ENCODE data around the gene RNF215. TPM values are rescaled to one million over a fixed set of nuclear protein-coding genes. Genes with fewer than 3 reads are reported as not detected.

RNF215 gene
- total RNA-seq, 1 experiment from 2014 or later: 26.9 TPM

DNA sequence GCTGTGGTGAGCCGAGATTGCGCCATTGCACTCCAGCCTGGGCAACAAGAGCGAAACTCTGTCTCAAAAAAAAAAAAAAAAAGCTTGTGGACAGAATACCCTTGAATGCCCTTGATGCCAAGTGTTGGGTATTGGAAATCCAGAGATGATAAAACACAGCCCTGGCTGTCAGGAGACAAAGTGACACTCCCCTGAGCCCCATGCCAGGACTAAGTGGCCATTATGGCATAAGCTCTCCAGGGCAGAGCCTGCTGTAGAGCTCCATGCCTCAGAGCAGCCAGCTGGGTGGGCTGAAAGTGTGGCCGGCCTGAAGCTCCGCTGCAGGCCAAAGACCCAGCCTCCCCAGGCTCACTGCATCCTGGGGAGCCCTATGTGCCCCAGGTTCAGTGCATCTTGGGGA is 4.9 kb downstream of the RNF215 start:
- H3K36me3 ChIP-seq: no peaks in the 10 kb centered on the region; the same call in 1 of the 2 replicates
- no peaks in the 10 kb centered on the region for H3K27me3 ChIP-seq
- H3K4me3 ChIP-seq: no peak overlapping the region
- DNase-seq: no peak
- H3K9me3 ChIP-seq: no peaks in the 10 kb centered on the region

DNA sequence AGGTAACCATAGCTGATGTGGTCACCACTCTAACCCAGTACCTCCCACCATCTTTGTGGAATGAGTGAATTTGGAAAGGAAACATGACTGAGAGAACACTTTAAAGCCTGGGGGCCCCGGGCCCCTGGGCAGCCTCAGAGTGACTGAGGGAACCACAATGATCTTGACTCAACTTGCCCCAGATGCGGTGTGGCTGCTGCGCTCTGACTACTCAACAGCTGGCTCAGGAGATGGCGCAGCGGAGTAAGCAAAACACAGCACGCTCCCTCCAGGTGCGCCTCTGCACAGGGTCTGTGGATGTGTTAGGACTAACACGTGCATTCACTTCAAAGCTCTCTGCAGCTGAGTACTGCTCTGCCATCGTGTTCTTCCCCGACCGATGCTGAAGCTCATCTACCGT is 5.9 kb downstream of the RNF215 start:
- no peaks in the 10 kb centered on the region for H3K9me3 ChIP-seq
- no peak for DNase-seq
- no peaks in the 10 kb centered on the region for H3K27me3 ChIP-seq
- H3K36me3 ChIP-seq: no peaks in the 10 kb centered on the region; the same call in 1 of the 2 replicates
- H3K4me3 ChIP-seq: no peak overlapping the region

DNA sequence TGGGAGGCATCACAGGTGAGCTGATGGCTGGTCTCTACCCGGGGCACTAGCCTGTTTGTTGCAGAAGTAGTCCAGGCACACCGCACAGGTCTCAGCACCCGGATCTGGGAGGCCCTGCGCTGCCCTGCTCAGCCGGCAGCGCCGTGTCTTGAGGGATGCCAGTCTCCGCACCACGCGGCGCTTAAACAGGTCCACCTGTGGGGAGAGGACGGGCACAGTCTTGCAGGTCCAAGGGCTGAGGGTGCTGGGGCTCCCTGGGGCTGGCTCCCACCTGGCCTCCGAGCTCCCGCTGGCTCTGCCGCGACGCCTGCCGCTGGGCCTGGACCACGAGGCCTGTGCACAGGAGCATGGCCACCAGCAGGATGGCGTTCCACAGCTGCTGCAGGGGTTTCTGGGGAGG is 7.2 kb downstream of the RNF215 start:
- Histone ChIP-seq H3K36me3 (no peaks in the 10 kb centered on the region; the same call in 1 of the 2 replicates), H3K9me3 (no peaks in the 10 kb centered on the region), H3K27me3 (no peaks in the 10 kb centered on the region), H3K4me3 (no peak overlapping the region)
- DNase-seq: no peak

- H3K4me3 ChIP-seq: no peak overlapping the region
- no peaks in the 10 kb centered on the region for H3K9me3 ChIP-seq
- no peaks in the 10 kb centered on the region for H3K36me3 ChIP-seq
- no peaks in the 10 kb centered on the region for H3K27me3 ChIP-seq
- no peak for DNase-seq
Measured at GRCh38 chr22:30375312-30375849, 11.8 kb downstream of the RNF215 start.

DNA sequence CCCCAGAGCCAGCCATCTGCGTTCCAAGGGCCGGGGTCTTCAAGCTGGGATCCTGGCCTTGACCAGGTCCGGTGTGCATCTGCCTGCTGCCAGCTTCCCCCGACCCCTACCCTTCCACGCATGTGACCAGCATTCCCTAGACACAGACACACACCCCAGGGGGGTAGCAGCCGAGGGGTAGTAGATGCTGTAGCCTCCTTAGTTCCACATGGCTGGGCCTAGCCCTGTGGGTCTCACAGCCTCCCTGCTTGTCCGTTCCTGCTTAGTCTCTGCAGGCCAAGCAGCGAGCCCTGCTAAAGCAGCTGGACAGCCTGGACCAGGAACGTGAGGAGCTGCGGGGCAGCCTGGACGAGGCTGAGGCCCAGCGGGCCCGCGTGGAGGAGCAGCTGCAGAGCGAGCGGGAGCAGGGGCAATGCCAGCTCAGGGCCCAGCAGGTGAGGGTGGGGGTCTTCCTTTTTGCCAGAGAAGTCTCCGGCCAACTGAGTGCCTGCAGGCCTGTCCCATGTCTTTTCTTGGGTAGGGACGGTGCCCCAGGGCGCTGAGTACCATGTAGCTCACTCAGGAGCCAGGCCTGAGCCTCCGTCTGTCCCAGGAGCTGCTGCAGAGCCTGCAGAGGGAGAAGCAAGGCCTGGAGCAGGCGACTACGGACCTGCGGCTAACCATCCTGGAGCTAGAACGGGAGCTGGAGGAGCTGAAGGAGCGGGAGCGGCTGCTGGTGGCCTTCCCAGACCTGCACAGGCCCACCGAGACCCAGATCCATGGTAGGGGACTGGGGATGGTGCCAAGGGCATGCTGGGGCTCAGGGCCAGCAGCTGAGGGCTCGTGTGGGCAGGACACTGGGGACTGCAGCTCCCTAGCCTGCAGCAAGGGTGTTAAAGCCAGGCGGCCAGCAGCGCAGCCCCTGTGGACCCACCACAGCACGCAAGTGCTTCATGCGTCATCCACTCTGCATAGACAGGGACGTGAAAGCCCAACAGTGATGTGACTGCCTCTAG is 13.6 kb downstream of the RNF215 start:
- Histone ChIP-seq H3K27me3 (no peaks in the 10 kb centered on the region), H3K36me3 (no peaks in the 10 kb centered on the region), H3K9me3 (no peaks in the 10 kb centered on the region), H3K4me3 (no peak overlapping the region)
- DNase-seq: no peak

GRCh38 chr22:30372915-30373314 is 14.3 kb downstream of the RNF215 start:
- no peak overlapping the region for H3K4me3 ChIP-seq
- no peaks in the 10 kb centered on the region for H3K36me3 ChIP-seq
- no peak for DNase-seq
- H3K27me3 ChIP-seq: no peaks in the 10 kb centered on the region
- no peaks in the 10 kb centered on the region for H3K9me3 ChIP-seq

DNA sequence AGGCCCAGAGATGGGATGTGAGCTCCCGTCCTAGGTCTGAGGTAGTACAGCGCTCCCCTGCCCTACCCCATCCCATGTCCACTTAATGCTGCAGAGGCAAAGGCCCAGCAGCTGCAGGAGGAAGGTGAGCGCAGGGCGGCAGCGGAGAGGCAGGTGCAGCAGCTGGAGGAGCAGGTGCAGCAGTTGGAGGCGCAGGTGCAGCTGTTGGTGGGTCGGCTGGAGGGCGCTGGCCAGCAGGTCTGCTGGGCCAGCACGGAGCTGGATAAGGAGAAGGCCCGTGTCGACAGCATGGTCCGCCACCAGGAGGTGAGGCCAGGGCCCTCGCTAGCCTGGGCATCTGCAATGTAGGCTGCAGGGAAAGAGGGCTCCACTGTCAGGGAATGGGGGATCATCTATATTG is 15.2 kb downstream of the RNF215 start:
- DNase-seq: no peak
- no peaks in the 10 kb centered on the region for H3K36me3 ChIP-seq
- H3K27me3 ChIP-seq: no peaks in the 10 kb centered on the region
- no peak overlapping the region for H3K4me3 ChIP-seq
- no peaks in the 10 kb centered on the region for H3K9me3 ChIP-seq

- no peak for DNase-seq
- H3K9me3 ChIP-seq: no peaks in the 10 kb centered on the region
- H3K27me3 ChIP-seq: no peaks in the 10 kb centered on the region
- H3K4me3 ChIP-seq: no peak overlapping the region
- H3K36me3 ChIP-seq: no peaks in the 10 kb centered on the region
Measured at GRCh38 chr22:30371321-30371720, 15.9 kb downstream of the RNF215 start.

DNA sequence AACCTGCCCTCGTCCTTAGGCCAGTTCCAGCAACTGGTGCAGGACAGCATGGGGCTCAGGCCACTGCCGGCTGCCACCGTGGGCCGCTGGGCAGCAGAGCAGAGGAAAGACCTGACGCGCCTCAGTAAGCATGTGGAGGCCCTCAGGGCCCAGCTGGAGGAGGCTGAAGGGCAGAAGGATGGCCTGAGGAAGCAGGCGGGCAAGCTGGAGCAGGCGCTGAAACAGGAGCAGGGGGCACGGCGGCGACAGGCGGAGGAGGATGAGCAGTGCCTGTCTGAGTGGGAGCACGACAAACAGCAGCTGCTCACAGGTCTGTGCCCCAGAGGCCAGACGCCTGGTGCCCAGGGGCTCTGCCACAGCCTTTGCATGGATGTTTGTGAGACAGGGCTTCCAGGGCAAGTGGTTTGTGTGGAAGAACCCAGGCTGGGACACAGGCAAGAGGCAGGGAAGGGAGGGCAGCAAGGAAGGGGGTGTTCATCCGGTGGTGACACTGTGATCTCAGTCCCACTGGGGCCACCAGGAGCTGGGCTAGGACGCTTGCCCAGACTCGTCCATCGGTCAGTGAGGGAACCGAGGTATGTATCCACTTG is 16.5 kb downstream of the RNF215 start:
- Histone ChIP-seq H3K9me3 (no peaks in the 10 kb centered on the region), H3K27me3 (no peaks in the 10 kb centered on the region), H3K36me3 (no peaks in the 10 kb centered on the region), H3K4me3 (no peak overlapping the region)
- no peak for DNase-seq

GRCh38 chr22:30368420-30368819 is 18.8 kb downstream of the RNF215 start:
- no peak for DNase-seq
- no peak overlapping the region for H3K4me3 ChIP-seq
- H3K9me3 ChIP-seq: no peaks in the 10 kb centered on the region
- H3K36me3 ChIP-seq: no peaks in the 10 kb centered on the region
- no peaks in the 10 kb centered on the region for H3K27me3 ChIP-seq

DNA sequence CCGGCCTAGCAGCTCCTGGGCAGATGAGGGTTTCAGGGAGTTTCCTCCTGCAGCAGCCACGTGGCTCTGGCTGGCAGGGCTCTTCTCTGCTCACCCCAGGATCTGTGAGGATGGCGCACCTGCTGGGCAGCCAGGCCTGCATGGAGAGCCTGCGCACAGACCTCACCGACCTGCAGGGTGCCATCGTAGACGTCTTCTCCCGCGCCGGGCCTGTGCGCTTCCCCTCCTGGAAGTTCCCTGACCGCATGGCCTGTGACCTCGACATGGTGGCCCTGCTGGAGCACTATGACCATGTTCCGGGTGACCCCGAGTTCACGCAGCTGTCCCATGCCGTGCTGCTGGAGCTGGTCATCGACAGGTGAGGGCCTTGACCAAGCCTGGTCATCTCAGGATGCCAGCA is 21.3 kb downstream of the RNF215 start:
- Histone ChIP-seq H3K4me3 (no peak overlapping the region), H3K36me3 (no peaks in the 10 kb centered on the region), H3K27me3 (no peaks in the 10 kb centered on the region), H3K9me3 (no peaks in the 10 kb centered on the region)
- no peak for DNase-seq

- no peaks in the 10 kb centered on the region for H3K9me3 ChIP-seq
- no peaks in the 10 kb centered on the region for H3K36me3 ChIP-seq
- DNase-seq: no peak
- H3K4me3 ChIP-seq: no peak overlapping the region
- H3K27me3 ChIP-seq: no peaks in the 10 kb centered on the region
Measured at GRCh38 chr22:30362651-30363281, 24.4 kb downstream of the RNF215 start.

DNA sequence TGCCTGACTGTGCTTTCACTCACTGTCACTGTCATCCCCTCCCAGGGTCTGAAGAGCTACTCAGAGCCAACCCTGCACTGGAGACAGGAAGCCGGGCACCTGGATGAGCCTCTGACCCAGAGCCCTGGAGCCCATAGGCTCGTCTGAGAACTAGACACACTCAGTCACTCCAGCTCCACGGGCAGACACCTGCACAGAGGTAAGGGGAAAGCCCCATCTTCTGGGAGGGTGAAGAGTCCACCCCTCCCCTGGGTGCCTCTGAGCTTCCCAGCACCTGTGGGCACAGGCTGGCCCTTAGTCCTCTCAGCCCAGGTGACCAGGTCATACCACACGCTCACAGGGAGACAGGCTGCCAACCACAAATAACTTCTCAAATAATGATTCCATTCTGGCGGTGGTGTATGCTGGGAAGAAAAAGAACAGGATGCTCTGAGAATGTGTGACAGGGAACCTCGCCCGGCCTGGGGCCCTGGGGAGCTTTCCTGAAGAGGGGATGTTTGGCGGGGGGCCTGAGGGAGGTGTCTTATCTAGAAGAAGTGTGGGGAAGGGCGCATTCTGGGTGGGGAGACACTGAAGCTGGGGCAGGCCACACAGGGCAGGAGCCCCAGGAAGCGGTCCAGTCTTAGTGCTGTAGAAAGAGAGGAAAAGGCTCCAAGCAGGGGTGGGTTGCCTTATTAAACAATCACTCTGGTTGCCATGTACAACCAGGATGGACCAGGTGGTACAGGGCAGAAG is 25.1 kb downstream of the RNF215 start:
- Histone ChIP-seq H3K36me3 (no peaks in the 10 kb centered on the region), H3K9me3 (no peaks in the 10 kb centered on the region), H3K4me3 (no peak overlapping the region), H3K27me3 (no peaks in the 10 kb centered on the region)
- DNase-seq: no peak

DNA sequence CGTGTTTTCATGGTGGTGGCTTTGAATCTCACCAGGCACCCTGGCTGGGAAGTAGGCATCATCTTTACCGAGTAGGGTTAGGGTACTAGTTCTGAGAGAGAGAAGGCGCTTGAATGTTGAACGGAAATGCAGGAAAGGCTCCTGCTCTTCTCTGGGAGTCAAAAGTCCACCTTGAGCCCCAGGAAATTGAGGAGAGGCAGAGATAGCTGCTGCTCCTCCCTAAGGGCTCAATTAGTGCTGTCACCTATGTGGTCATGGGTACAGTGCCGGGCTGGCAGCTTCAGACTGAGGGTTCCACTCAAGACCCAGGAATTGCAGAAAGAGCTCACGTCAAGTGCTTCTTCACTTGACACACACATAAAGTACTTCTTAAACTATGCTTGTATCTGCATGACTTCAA is 28.7 kb downstream of the RNF215 start:
- DNase-seq: no peak
- Histone ChIP-seq H3K4me3 (no peak overlapping the region), H3K36me3 (peaks cover 9% of the 10 kb centered on the region), H3K27me3 (no peaks in the 10 kb centered on the region), H3K9me3 (no peaks in the 10 kb centered on the region)

DNA sequence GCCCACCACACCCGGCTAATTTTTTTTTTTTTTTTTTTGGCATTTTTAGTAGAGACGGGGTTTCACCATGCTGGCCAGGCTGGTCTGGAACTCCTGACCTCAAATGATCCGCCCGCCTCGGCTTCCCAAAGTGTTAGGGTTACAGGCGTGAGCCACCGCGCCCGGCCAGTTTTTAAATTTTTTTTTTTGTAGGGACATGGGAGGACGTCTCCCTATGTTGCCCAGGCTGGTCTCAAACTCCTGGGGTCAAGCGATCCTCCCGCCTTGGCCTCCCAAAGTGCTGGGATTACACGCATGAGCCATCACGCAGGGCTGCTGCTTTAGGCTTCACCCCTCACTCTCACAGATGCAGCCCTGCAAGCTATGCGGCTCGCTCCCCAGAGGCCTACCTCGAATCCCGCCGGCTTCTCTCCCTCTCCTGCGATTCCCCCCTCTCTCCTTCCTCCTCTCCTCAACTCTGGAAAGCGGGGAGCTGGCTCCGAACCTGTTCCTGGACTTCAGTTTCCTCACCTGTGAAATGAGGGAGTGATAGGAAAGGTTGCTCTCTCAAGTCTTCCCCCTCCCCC is 29.5 kb downstream of the RNF215 start:
- Histone ChIP-seq H3K36me3 (peaks cover 16% of the 10 kb centered on the region), H3K4me3 (peak overlapping the region; percentile 99), H3K9me3 (no peaks in the 10 kb centered on the region), H3K27me3 (no peaks in the 10 kb centered on the region)
- DNase-seq: no peak

- peak overlapping the region; percentile 99 for H3K4me3 ChIP-seq
- H3K27me3 ChIP-seq: no peaks in the 10 kb centered on the region
- peaks cover 20% of the 10 kb centered on the region for H3K36me3 ChIP-seq
- no peak for DNase-seq
- no peaks in the 10 kb centered on the region for H3K9me3 ChIP-seq
Measured at GRCh38 chr22:30357236-30357570, 30.0 kb downstream of the RNF215 start.
